Hepatocyte (in vitro differentiated cells): ENCODE data around the gene HIVEP2.

ENCODE experiments used
- CTCF ChIP-seq: fragments of 200-600 bp; sonication (generic); IDR thresholded peaks from 2 replicates; pipeline ENCODE4 v1.5.1; 2016; ENCODE audit warnings: antibody characterized with exemption, mild to moderate bottlenecking; ENCODE audit not compliant: poor library complexity
- EZH2 ChIP-seq: fragments of 200-600 bp; sonication (generic); IDR thresholded peaks from 2 replicates; pipeline ENCODE4 v1.6.1; 2016; ENCODE audit warnings: antibody characterized with exemption, mild to moderate bottlenecking, borderline replicate concordance
- EZH2phosphoT487 ChIP-seq: fragments of 200-600 bp; sonication (generic); IDR thresholded peaks from one replicate; pipeline ENCODE4 v1.6.1; 2018; ENCODE audit warnings: antibody characterized with exemption, mild to moderate bottlenecking, low read depth, moderate library complexity; ENCODE audit not compliant: unreplicated experiment, severe bottlenecking

GRCh38 chr6:142985281-142985680 is 40.3 kb upstream of the HIVEP2 start:
- no peak for TF ChIP-seq CTCF
- TF ChIP-seq EZH2: no peak
- no peak for TF ChIP-seq EZH2phosphoT487
